GM21423 (cell line): Measurements from ENCODE around the gene LSM14A.
A peak's percentile ranks its signal among the peaks of the same experiment; 100 is the strongest.
"Not testable (repeated sequence)": the region's sequence is repeated elsewhere in the genome, so short reads cannot be mapped to it uniquely, and the experiment has no call there.

ENCODE experiments used
- ATAC-seq: cut with Tn5 transposase; IDR thresholded peaks from one replicate; pipeline ENCODE4 v1.9.1; 2021; ENCODE audit warnings: mild to moderate bottlenecking, moderate library complexity; ENCODE audit not compliant: unreplicated experiment

Gene LSM14A

DNA sequence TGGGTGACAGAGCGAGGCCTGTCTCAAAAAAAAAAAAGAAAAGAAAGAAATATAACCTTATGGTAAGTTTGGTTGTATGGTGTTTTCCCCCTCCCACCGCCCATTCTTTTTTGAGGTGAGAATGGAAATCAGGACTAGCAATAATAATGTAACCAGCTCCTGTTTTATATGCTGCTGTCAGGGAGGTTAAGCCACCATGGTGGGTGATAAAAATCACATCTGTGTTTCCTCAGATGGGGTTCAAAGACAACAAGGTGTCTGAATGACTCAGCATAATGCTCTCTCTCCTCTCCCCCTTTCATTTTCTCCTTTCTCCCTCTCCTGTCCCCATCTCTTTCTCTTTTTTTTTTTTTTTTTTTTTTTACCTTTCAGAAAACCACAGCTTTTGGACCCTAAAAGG, 53.7 kb downstream of the LSM14A start:
- no peak for ATAC-seq

GRCh38 chr19:34228347-34228746, 56.0 kb downstream of the LSM14A start:
- no peak for ATAC-seq

GRCh38 chr19:34228762-34229161, 56.5 kb downstream of the LSM14A start:
- no peak for ATAC-seq

GRCh38 chr19:34229721-34230120, 57.4 kb downstream of the LSM14A start:
- ATAC-seq, result no peak

- ATAC-seq, result no peak
These were observed 58.5 kb downstream of the LSM14A start for GRCh38 chr19:34230820-34231219.

GRCh38 chr19:34231439-34231838, 59.1 kb downstream of the LSM14A start:
- ATAC-seq, result no peak

DNA sequence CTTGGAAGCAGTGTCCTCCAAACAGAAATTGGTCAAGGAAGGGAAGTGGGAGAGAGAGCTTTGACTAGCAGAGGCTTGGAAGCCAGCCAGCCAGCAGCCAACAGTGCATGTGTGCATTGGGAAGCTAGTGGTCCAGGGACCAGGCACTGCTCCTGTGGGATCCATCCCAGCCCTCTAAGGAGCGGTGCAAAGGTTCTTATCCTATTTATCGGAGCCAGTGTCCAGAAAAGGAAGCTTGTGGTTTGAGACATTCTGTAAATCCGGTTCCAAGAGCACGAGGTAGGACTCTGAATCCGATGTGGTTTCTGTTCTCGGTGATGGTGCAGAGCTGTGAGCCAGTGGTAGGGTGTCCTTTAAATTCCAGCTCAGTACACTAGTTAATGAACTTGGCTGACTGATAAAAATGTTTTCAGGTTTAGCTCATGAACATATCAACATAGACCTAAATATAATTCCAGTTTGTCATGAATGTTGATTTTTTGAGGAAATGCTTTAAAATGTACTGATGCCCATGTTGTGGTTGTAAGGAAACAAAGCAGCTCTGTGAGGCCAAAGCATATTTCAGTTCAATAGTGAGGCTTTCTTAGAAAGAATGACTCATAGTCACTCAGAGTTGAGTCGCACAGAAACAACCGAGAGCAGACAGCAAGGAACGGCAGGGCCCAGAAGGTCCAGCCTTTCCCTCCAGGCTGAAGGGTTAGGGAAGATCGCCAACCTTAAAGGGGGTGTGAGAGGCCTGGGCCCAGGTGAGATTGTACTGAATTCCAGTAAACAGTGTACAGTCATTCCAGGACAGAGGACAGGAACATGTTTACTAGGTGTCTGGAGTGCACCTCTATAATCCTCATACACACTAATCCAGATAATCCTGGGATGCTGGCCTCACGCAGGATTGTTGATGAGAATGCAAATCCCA, 60.5 kb downstream of the LSM14A start:
- ATAC-seq, result peak; percentile 56

DNA sequence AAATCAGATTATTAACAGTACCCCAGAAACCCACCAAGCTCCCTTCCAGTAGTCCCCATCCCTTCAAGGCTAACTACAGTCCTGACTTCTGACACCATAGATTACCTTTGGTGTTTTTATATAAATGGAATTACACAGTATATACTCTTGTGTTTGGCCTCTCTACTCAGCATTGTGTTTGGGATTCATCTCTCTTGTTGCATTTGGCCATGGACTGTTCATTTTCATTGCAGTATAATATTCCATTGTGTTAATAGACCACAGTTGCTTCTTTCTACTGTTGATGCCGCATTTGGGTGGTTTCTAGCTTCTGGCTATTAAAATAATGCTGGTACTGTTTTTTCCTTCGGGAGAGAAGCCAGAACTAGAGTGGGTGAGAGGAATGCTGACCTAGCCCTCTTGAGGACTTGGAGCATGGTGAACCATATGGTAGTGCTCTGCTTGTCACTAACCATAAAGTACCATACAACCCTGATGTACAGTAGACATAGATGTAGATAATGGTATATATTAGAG, 63.2 kb downstream of the LSM14A start:
- ATAC-seq, result no peak

- ATAC-seq, result no peak
These were observed 64.0 kb downstream of the LSM14A start for GRCh38 chr19:34236035-34236987.

GRCh38 chr19:34237283-34237682, 65.0 kb downstream of the LSM14A start:
- ATAC-seq, result no peak

DNA sequence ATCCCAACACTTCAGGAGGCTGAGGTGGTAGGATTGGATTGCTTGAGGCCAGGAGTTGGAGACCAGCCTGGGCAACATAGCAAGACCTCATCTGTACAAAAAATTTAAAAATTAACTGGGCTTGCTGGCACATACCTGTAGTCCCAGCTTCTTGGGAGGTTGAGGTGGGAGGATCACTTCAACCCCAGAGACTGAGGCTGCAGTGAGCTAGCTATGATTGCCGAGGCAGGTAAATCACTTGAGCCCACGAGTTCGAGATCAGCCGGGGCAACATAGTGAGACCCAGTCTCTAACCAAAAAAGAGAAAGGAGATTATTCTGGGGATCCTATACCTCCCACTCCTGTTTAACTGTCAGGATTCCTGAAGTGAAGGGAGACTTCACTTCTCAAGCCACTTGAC, 65.6 kb downstream of the LSM14A start:
- no peak for ATAC-seq

GRCh38 chr19:34241513-34242337, 69.4 kb downstream of the LSM14A start:
- no peak for ATAC-seq

DNA sequence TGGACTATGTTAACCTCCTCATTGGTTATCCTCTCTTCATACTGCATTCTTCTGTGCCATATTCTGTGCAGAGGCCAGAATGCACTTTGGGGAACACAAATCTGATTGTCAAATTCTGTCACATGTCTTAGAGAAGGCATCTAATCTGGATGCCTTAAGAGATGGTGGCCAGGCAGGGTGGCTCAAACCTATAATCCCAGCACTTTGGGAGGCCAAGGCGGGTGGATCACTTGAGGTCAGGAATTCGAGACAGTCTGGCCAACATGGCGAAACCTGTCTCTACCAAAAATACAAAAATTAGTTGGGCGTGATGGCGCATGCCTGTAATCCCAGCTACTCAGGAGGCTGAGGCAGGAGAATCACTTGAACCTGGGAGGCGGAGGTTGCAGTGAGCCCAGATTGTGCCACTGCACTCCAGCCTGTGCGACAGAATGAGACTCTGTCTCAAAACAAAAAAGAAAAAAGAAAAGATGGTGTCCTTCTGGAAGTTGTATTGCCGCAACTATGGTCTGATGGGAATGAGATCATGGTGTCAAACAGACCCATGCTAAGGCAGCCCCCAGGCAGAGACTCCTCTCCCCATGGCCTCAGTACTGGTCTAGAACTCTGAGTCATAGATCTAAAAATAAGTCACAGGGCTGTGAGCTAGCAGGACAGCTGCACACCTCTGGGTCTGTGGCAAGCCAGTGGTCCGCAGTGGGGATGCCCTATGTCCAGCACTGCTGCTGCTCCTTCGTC, 71.0 kb downstream of the LSM14A start:
- ATAC-seq, result not testable (repeated sequence)

DNA sequence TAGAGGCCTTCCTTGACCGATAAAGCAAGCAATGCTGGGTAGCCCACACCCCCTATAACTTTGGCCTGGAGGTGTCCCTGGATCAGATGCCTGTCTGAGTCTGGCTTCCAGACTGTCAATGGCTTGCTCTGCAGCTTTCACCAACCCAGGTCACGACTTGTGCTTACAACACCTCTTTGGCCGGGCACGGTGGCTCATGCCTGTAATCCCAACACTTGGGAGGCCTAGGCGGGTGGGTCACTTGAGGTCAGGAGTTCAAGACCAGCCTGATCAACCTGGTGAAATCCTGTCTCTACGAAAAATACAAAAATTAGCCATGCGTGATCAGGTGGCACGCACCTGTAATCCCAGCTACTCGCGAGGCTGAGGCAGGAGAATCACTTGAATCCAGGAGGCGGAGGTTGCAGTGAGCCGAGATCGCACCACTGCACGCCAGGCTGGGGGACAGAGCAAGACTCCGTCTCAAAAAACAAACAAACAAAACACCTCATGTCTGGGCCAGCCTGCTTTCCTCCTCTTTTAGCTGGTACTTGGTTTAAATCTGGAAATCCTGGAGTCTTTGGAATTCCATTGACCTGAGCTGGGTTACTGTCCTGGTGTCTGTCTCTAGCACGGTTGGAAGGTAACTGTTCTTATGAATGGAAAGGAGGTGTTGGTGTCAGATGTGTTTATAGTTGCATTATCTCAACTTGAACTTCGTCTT, 71.7 kb downstream of the LSM14A start:
- ATAC-seq, result no peak

GRCh38 chr19:34244611-34245299, 72.5 kb downstream of the LSM14A start:
- no peak for ATAC-seq

DNA sequence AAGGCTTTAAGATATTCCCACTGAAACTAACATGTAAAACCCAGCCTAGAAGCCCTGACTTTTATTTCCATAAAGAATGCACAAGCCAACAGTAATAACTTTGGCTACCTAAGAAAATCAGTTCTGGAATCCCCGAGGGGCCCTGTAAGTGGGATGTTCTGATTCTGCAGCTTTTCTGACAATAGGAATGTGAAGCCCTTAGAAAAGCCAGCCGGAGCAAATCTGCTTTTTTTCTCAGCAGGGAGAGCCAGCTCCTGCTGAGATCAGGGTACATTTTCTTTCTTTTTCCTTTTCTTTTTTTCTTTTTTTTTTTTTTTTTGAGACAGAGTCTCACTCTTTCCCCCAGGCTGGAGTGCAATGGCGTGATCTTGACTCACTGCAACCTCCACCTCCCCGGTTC, 74.0 kb downstream of the LSM14A start:
- no peak for ATAC-seq

- no peak for ATAC-seq
These were observed 76.6 kb downstream of the LSM14A start for GRCh38 chr19:34248941-34249340.

GRCh38 chr19:34253167-34253566, 80.9 kb downstream of the LSM14A start:
- ATAC-seq, result not testable (repeated sequence)

- not testable (repeated sequence) for ATAC-seq
These were observed 81.4 kb downstream of the LSM14A start for GRCh38 chr19:34253681-34254045.
